ENCODE measurements around the gene OGDH. TPM values are rescaled to one million over a fixed set of nuclear protein-coding genes. Genes with fewer than 3 reads are reported as not detected.

The OGDH gene
- total RNA-seq, 1 experiment from 2014 or later: 69.1 TPM

DNA sequence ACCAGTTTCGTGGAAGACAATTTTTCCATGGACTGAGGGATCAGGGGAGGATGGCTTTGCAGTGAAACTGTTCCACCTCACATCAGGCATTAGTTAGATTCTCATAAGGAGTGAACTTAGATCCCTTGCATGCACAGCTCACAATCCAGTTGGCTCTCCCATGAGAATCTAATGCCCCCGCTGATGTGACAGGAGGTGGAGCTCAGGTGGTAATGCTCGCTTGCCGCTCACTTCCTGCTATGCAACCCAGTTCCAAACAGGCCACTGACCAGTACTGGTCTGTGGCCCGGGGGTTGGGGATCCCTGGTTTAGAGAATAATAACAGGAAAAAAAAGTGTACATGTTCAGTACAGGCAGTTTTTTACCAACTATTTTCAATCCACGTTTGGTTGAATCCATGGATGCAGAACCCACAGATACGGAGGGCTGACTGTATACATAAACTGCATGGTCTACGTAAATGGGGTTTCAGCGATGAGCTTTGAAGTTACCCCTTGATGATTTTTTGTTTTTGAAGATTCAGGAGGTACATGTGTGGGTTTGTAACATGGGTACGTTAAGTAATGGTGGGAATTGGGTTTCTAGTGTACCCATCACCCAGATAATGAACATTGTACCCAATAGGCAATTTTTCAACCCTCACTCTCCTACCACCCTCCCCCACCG lies 24.5 kb downstream of the OGDH start:
- Histone ChIP-seq H3K4me3 (replicated peaks in 1 of 2; ENCODE audit: low read depth in 1 of 2, low read length in 2 of 2) (no peak overlapping the region), H3K27me3 (ENCODE audit: insufficient read depth, low read length) (no peaks in the 10 kb centered on the region), H3K4me1 (ENCODE audit: control insufficient read depth in 1 of 2, insufficient read depth in 2 of 2, low read length in 2 of 2) (peaks cover 10 to 26% of the 10 kb centered on the region in 2 experiments), H2AFZ (ENCODE audit: low read depth, low read length, poor library complexity, severe bottlenecking) (no peak overlapping the region), H3K27ac (ENCODE audit: low read depth, low read length) (no peak overlapping the region), H3K9me3 (ENCODE audit: control insufficient read depth in 1 of 2, insufficient read depth in 1 of 2, low read depth in 1 of 2, low read length in 2 of 2) (no peaks in the 10 kb centered on the region), H3K9ac (ENCODE audit: low read length) (no peak overlapping the region), H3K4me2 (ENCODE audit: low read length) (no peak overlapping the region), H4K20me1 (ENCODE audit: insufficient read depth) (no peaks in the 10 kb centered on the region), H3K36me3 (ENCODE audit: control insufficient read depth in 1 of 2, insufficient read depth in 2 of 2, low read length in 2 of 2) (peaks cover 2 to 3% of the 10 kb centered on the region in 2 experiments; a peak in 2 of 4 replicates), H3K79me2 (ENCODE audit: insufficient read depth, low read length) (peaks cover 6% of the 10 kb centered on the region; the same call in 1 of the 2 replicates), H3K9me2 (ENCODE audit: insufficient read depth) (no peaks in the 10 kb centered on the region)
- ChIA-PET POLR2A (no interaction called here), CTCF (no interaction called here), RAD21 (ENCODE audit: low non-redundant PET in 1 of 2, low total read pairs in 2 of 2, uncharacterized antibody in 2 of 2, unreplicated experiment in 2 of 2) (no interaction called here)
- ATAC-seq (no peak), DNase-seq (ENCODE audit: low read depth, low spot score) (no peak)
- intact Hi-C loops (cut with micrococcal nuclease): no loop called here
- BruUV-seq (replicated peaks): no TSS peak
- no peak for TF ChIP-seq ELF1 (IDR thresholded peaks at IDR 0.05; ENCODE audit: borderline replicate concordance, low read depth)
- TF ChIP-seq, protein P1, sequence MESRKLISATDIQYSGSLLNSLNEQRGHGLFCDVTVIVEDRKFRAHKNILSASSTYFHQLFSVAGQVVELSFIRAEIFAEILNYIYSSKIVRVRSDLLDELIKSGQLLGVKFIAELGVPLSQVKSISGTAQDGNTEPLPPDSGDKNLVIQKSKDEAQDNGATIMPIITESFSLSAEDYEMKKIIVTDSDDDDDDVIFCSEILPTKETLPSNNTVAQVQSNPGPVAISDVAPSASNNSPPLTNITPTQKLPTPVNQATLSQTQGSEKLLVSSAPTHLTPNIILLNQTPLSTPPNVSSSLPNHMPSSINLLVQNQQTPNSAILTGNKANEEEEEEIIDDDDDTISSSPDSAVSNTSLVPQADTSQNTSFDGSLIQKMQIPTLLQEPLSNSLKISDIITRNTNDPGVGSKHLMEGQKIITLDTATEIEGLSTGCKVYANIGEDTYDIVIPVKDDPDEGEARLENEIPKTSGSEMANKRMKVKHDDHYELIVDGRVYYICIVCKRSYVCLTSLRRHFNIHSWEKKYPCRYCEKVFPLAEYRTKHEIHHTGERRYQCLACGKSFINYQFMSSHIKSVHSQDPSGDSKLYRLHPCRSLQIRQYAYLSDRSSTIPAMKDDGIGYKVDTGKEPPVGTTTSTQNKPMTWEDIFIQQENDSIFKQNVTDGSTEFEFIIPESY (IDR thresholded peaks at IDR 0.05; ENCODE audit: extremely low read depth, insufficient replicate concordance, low read length): no peak

GRCh38 chr7:44631458-44632115 lies 25.2 kb downstream of the OGDH start:
- Histone ChIP-seq H2AFZ (ENCODE audit: low read depth, low read length, poor library complexity, severe bottlenecking) (no peak overlapping the region), H4K20me1 (ENCODE audit: insufficient read depth) (no peaks in the 10 kb centered on the region), H3K27ac (ENCODE audit: low read depth, low read length) (no peak overlapping the region), H3K9ac (ENCODE audit: low read length) (no peak overlapping the region), H3K9me3 (ENCODE audit: control insufficient read depth in 1 of 2, insufficient read depth in 1 of 2, low read depth in 1 of 2, low read length in 2 of 2) (no peaks in the 10 kb centered on the region), H3K27me3 (ENCODE audit: insufficient read depth, low read length) (no peaks in the 10 kb centered on the region), H3K36me3 (ENCODE audit: control insufficient read depth in 1 of 2, insufficient read depth in 2 of 2, low read length in 2 of 2) (peaks cover 2 to 3% of the 10 kb centered on the region in 2 experiments; a peak in 2 of 4 replicates), H3K4me1 (ENCODE audit: control insufficient read depth in 1 of 2, insufficient read depth in 2 of 2, low read length in 2 of 2) (peaks cover 10 to 32% of the 10 kb centered on the region in 2 experiments), H3K9me2 (ENCODE audit: insufficient read depth) (no peaks in the 10 kb centered on the region), H3K4me2 (ENCODE audit: low read length) (no peak overlapping the region), H3K4me3 (replicated peaks in 1 of 2; ENCODE audit: low read depth in 1 of 2, low read length in 2 of 2) (no peak overlapping the region), H3K79me2 (ENCODE audit: insufficient read depth, low read length) (peaks cover 6% of the 10 kb centered on the region; the same call in 1 of the 2 replicates)
- ATAC-seq: no peak
- RAD21 ChIA-PET (ENCODE audit: low non-redundant PET in 1 of 2, low total read pairs in 2 of 2, uncharacterized antibody in 2 of 2, unreplicated experiment in 2 of 2): no interaction called here
- DNase-seq (ENCODE audit: low read depth, low spot score): no peak
- POLR2A ChIA-PET: no interaction called here
- no TSS peak for BruUV-seq (replicated peaks)
- intact Hi-C loops (cut with micrococcal nuclease): no loop called here
- CTCF ChIA-PET: no interaction called here
- TF ChIP-seq CEBPB (IDR thresholded peaks at IDR 0.05; ENCODE audit: low read depth): no peak
- TF ChIP-seq EZH2phosphoT487 (IDR thresholded peaks at IDR 0.05; ENCODE audit: borderline replicate concordance): no peak
- TF ChIP-seq, protein P1 (IDR thresholded peaks at IDR 0.05; ENCODE audit: extremely low read depth, insufficient replicate concordance, low read length): no peak
- TF ChIP-seq, protein P2, sequence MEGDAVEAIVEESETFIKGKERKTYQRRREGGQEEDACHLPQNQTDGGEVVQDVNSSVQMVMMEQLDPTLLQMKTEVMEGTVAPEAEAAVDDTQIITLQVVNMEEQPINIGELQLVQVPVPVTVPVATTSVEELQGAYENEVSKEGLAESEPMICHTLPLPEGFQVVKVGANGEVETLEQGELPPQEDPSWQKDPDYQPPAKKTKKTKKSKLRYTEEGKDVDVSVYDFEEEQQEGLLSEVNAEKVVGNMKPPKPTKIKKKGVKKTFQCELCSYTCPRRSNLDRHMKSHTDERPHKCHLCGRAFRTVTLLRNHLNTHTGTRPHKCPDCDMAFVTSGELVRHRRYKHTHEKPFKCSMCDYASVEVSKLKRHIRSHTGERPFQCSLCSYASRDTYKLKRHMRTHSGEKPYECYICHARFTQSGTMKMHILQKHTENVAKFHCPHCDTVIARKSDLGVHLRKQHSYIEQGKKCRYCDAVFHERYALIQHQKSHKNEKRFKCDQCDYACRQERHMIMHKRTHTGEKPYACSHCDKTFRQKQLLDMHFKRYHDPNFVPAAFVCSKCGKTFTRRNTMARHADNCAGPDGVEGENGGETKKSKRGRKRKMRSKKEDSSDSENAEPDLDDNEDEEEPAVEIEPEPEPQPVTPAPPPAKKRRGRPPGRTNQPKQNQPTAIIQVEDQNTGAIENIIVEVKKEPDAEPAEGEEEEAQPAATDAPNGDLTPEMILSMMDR (IDR thresholded peaks at IDR 0.05 in 2 of 3, conservative IDR thresholded peaks at IDR 0.05 in 1 of 3; ENCODE audit: borderline replicate concordance in 1 of 3, insufficient read depth in 1 of 3, low read depth in 2 of 3, low read length in 2 of 3): no peak
- TF ChIP-seq SRF (IDR thresholded peaks at IDR 0.05; ENCODE audit: low read depth): no peak
- no peak for TF ChIP-seq ELF1 (IDR thresholded peaks at IDR 0.05; ENCODE audit: borderline replicate concordance, low read depth)
- TF ChIP-seq EGR1 (IDR thresholded peaks at IDR 0.05; ENCODE audit: low read depth): no peak
- no peak for TF ChIP-seq JUND (IDR thresholded peaks at IDR 0.05)
- no peak for TF ChIP-seq SP1 (IDR thresholded peaks at IDR 0.05; ENCODE audit: low read depth)
- TF ChIP-seq POLR2A (IDR thresholded peaks at IDR 0.05; ENCODE audit: borderline replicate concordance, extremely low read depth, insufficient read depth, insufficient read length): no peak
- TF ChIP-seq, protein P3, sequence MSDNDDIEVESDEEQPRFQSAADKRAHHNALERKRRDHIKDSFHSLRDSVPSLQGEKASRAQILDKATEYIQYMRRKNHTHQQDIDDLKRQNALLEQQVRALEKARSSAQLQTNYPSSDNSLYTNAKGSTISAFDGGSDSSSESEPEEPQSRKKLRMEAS (IDR thresholded peaks at IDR 0.05): no peak
- no peak for TF ChIP-seq RAD21 (IDR thresholded peaks at IDR 0.05; ENCODE audit: low read depth)

All from HCT116 (cell line).